ENCODE measurements around the gene TMEM50A. TPM values are rescaled to one million over a fixed set of nuclear protein-coding genes. Genes with fewer than 3 reads are reported as not detected.
A peak's percentile ranks its signal among the peaks of the same experiment; 100 is the strongest.
"Not testable (repeated sequence)": the region's sequence is repeated elsewhere in the genome, so short reads cannot be mapped to it uniquely, and the experiment has no call there.

The TMEM50A gene
- 53.9 and 97.7 TPM in 2 replicates for total RNA-seq
- polyA plus RNA-seq = 229 and 248 TPM in 2 replicates

GRCh38 chr1:25338188-25338981 is at the start of gene TMEM50A:
Gene TMEM50A, plus strand, starts transcription at chr1:25338334. Its CDS starts 2,153 bp downstream, at chr1:25340487.
- H3K4me1 ChIP-seq (ENCODE audit: low read depth) = peaks cover 4% of the 10 kb centered on the region
- H3K27me3 ChIP-seq = no peaks in the 10 kb centered on the region
- peak; percentile 88 to 89 for DNase-seq (ENCODE audit: low read depth in 1 of 2, low spot score in 1 of 2)
- peak within 1 kb of the TSS; percentile 93 for H3K27ac ChIP-seq
- TF ChIP-seq CTCF (IDR thresholded peaks at IDR 0.05; ENCODE audit: low read depth, low read length) = no peak
- peak within 1 kb of the TSS; percentile 86 for H3K4me3 ChIP-seq
- peaks cover 11% of the 10 kb centered on the region for H3K36me3 ChIP-seq
- no peaks in the 10 kb centered on the region for H3K9me3 ChIP-seq (ENCODE audit: low read depth)

DNA sequence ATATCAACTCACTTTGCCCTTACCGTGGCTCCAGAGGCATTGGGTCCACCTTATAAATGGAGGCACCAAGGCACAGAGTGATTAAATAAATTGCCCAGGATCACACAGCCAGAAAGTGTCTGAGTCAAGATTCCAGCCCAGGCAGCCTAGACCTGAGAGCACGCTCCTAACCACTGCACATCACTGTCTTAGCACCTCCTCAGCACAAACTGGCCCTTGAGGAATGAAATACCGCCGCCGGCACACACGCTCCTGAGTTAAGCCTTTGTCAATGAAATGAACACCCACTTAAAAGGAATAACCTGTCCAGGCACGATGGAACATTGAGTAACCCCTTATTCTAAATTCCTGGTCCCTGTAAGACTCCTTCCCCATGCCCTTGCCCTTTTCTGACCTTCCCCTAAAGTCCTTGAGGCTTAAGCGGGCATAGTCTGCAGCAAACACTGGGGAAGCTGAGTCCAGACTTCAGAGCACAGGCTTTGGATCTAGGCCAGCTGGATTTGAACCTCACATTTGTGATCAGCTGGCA is 49.5 kb upstream of the TMEM50A start:
- not testable (repeated sequence) for DNase-seq (ENCODE audit: low read depth in 1 of 2, low spot score in 1 of 2); H3K9me3 ChIP-seq (ENCODE audit: low read depth); H3K36me3 ChIP-seq

DNA sequence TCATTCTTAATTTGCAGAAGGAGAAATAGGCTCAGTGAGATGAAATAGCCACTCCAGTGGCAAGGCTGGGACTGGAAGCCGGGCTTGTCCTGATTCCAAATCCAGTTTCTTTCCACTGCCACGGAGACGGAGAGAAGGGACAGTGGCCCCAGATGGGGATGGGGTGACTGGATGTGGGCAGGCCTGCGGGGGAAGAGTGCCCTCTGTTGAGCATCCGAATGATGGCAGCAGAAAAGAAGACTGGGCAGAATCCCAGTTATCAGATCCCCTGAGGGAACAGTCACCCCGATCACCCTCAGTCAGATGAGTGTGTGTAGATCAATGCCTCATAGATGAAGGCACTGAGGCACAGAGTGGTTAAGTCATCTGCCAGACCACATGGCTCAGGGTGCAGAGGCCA is 48.1 kb upstream of the TMEM50A start:
- DNase-seq (ENCODE audit: low read depth in 1 of 2, low spot score in 1 of 2) = not testable (repeated sequence)

More for the DNA sequence above, 49.5 kb upstream of the TMEM50A start:
- not testable (repeated sequence) for H3K4me3 ChIP-seq; H3K27me3 ChIP-seq; H3K4me1 ChIP-seq (ENCODE audit: low read depth); H3K27ac ChIP-seq

DNA sequence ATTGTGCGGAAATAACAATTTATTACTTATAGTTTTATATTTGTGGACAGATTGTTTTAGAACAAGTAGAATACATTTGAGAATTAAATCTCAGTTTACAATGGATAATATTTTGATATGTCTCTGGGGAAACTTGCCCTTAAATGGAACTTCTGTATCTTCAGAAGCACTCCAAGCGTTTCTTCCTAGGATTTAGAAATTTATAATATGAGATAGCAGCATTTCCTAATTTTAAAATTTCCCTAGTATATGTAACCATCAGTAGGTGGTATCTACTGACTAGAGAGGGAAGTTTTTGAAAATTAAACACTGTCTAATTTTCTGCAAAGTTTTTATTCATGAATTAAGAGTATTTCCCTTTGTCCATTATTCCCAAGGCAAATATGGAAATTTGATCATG is 44.7 kb upstream of the TMEM50A start:
- not testable (repeated sequence) for H3K36me3 ChIP-seq; H3K27me3 ChIP-seq; H3K9me3 ChIP-seq (ENCODE audit: low read depth); H3K27ac ChIP-seq; DNase-seq (ENCODE audit: low read depth in 1 of 2, low spot score in 1 of 2); H3K4me3 ChIP-seq; H3K4me1 ChIP-seq (ENCODE audit: low read depth)

More for the DNA sequence above, 48.1 kb upstream of the TMEM50A start:
- H3K4me1 ChIP-seq (ENCODE audit: low read depth); H3K4me3 ChIP-seq; H3K27ac ChIP-seq; H3K9me3 ChIP-seq (ENCODE audit: low read depth); H3K36me3 ChIP-seq; H3K27me3 ChIP-seq: not testable (repeated sequence)

- not testable (repeated sequence) for H3K27me3 ChIP-seq; H3K4me1 ChIP-seq (ENCODE audit: low read depth); H3K27ac ChIP-seq; H3K9me3 ChIP-seq (ENCODE audit: low read depth); H3K36me3 ChIP-seq; H3K4me3 ChIP-seq; DNase-seq (ENCODE audit: low read depth in 1 of 2, low spot score in 1 of 2)
Observed at GRCh38 chr1:25294889-25295826, 43.0 kb upstream of the TMEM50A start.

GRCh38 chr1:25296501-25296900 is 41.6 kb upstream of the TMEM50A start:
- H3K9me3 ChIP-seq (ENCODE audit: low read depth); H3K27me3 ChIP-seq; H3K4me1 ChIP-seq (ENCODE audit: low read depth); H3K27ac ChIP-seq; H3K4me3 ChIP-seq; DNase-seq (ENCODE audit: low read depth in 1 of 2, low spot score in 1 of 2); H3K36me3 ChIP-seq: not testable (repeated sequence)

DNA sequence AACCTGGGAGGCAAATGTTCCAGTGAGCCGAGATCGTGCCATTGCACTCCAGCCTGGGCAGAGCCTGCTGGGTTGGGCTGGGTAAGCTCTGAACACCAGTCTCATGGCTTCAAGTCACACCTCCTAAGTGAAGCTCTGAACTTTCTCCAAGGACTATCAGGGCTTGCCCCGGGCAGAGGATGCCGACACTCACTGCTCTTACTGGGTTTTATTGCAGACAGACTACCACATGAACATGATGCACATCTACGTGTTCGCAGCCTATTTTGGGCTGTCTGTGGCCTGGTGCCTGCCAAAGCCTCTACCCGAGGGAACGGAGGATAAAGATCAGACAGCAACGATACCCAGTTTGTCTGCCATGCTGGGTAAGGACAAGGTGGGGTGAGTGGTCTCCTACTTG is 37.4 kb upstream of the TMEM50A start:
- H3K27ac ChIP-seq; H3K4me3 ChIP-seq; H3K36me3 ChIP-seq; H3K9me3 ChIP-seq (ENCODE audit: low read depth); DNase-seq (ENCODE audit: low read depth in 1 of 2, low spot score in 1 of 2); H3K27me3 ChIP-seq; H3K4me1 ChIP-seq (ENCODE audit: low read depth): not testable (repeated sequence)

DNA sequence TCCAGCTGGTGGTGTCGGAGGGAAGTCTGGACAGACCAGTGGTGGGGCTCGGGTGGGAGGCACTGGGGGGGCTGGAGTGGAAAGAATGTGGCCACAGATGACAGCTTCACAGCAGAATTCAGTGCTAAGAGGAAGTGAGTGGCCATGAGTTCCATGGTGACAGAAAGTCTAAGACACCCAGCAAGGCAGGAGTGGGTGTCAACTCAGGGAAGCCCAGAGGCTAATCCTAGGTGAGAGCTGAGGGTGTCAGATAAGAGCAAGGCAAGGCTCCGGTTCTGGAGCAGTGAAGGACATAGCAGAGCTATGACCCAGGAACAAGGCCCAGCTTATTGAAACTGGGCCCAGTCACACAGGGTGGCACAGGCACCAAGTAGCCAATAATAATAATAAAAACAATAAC is 35.8 kb upstream of the TMEM50A start:
- H3K9me3 ChIP-seq (ENCODE audit: low read depth); H3K4me1 ChIP-seq (ENCODE audit: low read depth); H3K4me3 ChIP-seq; H3K27me3 ChIP-seq; H3K36me3 ChIP-seq: not testable (repeated sequence)
- peak in 1 of 2 donors; percentile 45 for DNase-seq (ENCODE audit: low read depth in 1 of 2, low spot score in 1 of 2)
- peak overlapping the region; percentile 51 for H3K27ac ChIP-seq

DNA sequence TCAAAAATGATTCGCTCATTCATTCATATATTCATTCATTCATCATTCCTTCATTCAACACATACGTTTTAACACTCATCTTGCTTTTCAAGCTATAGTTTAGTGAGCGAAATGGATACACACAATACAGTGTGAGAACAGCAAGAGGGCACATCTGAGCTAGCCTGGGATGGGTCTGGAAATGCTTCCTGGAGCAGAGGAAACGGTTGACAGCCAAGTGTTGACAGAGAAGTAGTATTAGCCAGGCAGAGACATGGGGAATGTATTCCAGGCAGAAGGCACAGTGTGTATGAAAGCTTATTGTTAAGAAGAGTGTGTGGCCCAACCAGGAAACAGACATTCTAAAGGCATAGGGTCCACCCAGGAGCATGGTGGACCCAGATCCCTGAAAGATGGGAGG is 33.2 kb upstream of the TMEM50A start:
- H3K9me3 ChIP-seq (ENCODE audit: low read depth); H3K27ac ChIP-seq; H3K27me3 ChIP-seq; H3K4me3 ChIP-seq; H3K36me3 ChIP-seq; H3K4me1 ChIP-seq (ENCODE audit: low read depth); DNase-seq (ENCODE audit: low read depth in 1 of 2, low spot score in 1 of 2): not testable (repeated sequence)

GRCh38 chr1:25308168-25308567 is 30.0 kb upstream of the TMEM50A start:
- H3K9me3 ChIP-seq (ENCODE audit: low read depth); H3K27ac ChIP-seq; H3K27me3 ChIP-seq; H3K4me3 ChIP-seq; H3K4me1 ChIP-seq (ENCODE audit: low read depth); DNase-seq (ENCODE audit: low read depth in 1 of 2, low spot score in 1 of 2); H3K36me3 ChIP-seq: not testable (repeated sequence)

DNA sequence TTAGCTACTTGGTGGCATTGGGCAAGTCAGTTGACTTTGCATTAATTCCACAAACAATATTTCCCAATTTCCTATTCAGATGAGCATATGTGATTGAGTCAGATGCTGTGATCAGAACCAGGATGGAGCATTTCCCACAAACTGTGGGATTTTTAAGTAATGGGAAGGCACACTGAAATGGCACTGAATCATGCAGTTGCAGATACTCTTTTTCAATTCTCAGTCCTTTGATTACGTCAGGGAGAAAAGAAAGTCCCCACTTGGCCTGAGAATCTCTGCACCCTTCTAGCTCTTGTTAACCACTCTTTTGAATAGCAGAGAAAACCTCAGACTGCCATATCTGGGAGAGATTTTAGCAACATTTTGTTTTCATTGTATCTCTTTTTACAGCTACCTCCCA is 29.0 kb upstream of the TMEM50A start:
- not testable (repeated sequence) for H3K9me3 ChIP-seq (ENCODE audit: low read depth); H3K27me3 ChIP-seq; H3K4me3 ChIP-seq; DNase-seq (ENCODE audit: low read depth in 1 of 2, low spot score in 1 of 2); H3K4me1 ChIP-seq (ENCODE audit: low read depth); H3K36me3 ChIP-seq; H3K27ac ChIP-seq

GRCh38 chr1:25309486-25309885 is 28.6 kb upstream of the TMEM50A start:
- H3K27me3 ChIP-seq; H3K4me1 ChIP-seq (ENCODE audit: low read depth); H3K27ac ChIP-seq; DNase-seq (ENCODE audit: low read depth in 1 of 2, low spot score in 1 of 2); H3K4me3 ChIP-seq; H3K9me3 ChIP-seq (ENCODE audit: low read depth); H3K36me3 ChIP-seq: not testable (repeated sequence)

Data from cardiac muscle cell (in vitro differentiated cells and primary cell).